GM18868 (cell line): Measurements from ENCODE around the gene INTS6L.

Experiments
- ATAC-seq: cut with Tn5 transposase; IDR thresholded peaks from one replicate; pipeline ENCODE4 v1.9.1; 2021; ENCODE audit warnings: mild to moderate bottlenecking, moderate library complexity; ENCODE audit not compliant: unreplicated experiment

INTS6L gene

GRCh38 chrX:135596495-135596894 is 76.0 kb downstream of the INTS6L start:
- ATAC-seq: peak; percentile 63

GRCh38 chrX:135605906-135606305 is 85.4 kb downstream of the INTS6L start:
- ATAC-seq: no peak

DNA sequence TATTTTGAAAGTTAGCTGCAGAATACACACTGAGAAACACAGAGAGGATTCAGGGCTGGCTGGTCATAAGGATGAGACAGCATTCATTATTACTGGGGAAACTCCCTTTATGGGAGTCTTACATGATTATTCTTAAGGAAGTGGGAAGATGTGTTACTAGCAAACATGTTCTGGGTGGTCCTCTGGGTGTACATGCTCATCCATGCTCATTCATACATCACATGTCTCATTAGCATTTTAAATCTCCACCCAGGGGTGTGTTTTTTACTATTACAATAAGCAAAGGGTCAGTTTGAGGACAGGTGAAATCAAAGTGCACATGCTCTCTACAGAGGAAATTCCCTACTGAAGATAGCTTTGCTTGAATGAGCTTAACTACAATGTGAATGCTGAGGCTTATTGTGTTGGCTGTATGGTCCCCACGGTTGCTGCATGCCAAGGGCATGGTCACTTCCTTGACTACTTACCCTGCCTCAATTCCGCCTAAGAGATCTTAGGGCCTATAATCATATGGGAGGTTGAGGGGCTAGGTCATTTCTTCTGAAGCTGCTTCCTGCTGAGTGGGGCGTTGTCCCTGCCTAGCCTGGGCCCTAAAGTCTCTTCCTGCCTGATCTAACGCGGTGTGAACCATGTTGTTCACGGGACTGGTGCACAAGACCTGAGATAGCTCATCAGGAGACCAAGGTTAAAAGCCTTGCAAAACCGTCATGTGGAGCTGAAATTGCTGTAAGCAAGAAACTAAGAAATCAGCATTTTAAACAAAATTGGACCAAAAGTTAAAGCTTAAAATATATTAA is 104.1 kb downstream of the INTS6L start:
- ATAC-seq: peak; percentile 69

DNA sequence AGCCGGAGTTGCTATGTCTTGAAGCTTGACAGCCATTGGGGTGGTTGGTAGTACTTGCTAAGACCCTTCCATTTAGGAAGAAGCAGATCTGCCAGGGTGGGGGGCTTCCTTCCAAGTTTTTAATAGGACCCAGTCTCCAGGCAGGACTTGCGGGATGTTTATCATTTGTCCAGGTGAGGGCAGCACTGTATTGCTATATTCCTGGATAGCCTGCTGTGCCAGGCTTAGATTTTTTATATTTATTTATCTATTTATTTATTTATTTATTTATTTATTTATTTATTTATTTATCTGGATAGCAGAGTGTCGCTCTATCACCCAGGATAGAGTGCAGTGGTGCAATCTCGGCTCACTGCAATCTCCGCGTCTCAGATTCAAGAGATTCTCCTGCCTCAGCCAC is 105.5 kb downstream of the INTS6L start:
- no peak for ATAC-seq

DNA sequence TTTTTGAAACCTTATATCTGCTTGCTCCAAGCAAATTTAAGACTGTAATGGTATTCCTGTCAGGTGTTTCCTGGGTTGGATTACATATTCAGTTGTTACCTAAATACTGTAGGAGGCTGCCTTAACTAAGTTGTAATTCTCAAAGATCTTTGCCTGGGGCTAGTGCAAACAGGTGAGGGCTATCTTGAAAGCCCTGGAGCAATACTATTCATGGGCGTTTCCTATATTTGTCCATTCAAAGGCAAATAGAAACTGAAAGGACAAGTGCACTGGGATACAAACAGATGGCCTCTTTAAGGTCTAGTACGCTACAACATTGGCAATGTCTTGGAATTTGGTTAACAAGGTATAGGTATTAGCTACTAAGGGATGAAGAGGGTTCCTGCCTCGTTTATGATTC is 108.9 kb downstream of the INTS6L start:
- no peak for ATAC-seq
